Sciatic nerve (tissue), 2 donors: ENCODE data around the gene TSC1. TPM values are rescaled to one million over a fixed set of nuclear protein-coding genes. Genes with fewer than 3 reads are reported as not detected.

ENCODE experiments used
- ATAC-seq: fragments of 200-7000 bp; cut with Tn5 transposase; one replicate; pipeline ENCODE4 v1.9.1; 2020; ENCODE audit warnings: mild to moderate bottlenecking, moderate library complexity
- DNase-seq: peaks from one replicate; pipeline ENCODE4 v3.0.0-alpha.2; 2020; ENCODE audit warnings: low spot score
- intact Hi-C: fragments of 100-400 bp; cut with DNase I; formaldehyde crosslinking; loops from one replicate; pipeline ENCODE4 v1.14.2; 2022
- total RNA-seq: library from RNA; stranded (reverse); fragmentation: NEBNext Ultra II Directional; extraction: Animal tissue kit (Norgen Biotek cat#: 25700); gene quantifications from one replicate; pipeline ENCODE4 v1.2.1, GENCODE V29; 2021
- donor health status: DM: no; HTN: no; CAD: no.
- donor health status: DM: no; HTN: no; CAD: no.

The TSC1 gene
- total RNA-seq, 1 donor from 2014 or later = 71.5 TPM

DNA sequence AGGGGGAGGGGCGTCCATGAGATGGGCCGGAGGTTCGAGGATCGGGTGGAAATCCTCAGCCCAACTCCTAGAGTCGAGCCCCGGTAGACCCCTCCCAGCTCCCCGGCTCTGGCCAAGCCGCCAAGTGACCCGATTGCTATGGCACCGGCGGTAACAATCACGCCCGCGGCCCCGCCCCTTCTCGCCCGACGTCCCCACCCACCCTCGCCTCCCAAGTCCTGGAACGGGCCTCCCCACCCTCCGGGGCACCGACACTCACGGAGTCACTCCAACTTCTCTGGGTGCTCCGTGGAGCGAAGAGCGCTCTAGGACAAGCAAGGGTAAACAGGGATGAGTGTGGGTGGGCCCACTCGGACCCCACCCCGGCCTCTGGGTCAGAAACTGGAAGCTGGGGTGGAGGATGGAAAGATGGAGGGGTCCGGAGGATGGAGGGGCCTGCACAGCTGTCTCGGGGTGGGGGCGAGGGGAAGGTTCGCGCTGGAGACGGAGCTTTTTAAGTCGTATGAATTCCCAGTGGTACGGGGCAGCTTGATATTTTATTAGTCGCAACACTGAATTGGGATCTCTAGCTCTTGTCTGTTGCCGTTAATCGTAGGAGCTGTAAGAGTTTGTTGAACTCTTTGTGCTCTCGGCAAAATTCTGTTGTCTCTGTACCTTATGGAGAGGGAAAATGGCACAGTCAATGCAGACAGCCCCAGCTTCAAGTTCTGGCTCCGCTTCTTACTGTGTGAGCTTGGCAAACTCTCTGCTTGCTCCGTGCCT, 65.5 kb downstream of the TSC1 start, which contains the start of gene SPACA9:
Gene SPACA9 (plus strand): TSS at position 204 of the 762 bp plus-strand sequence. CDS start 5,050 bp downstream, outside the sequence.
- peak; percentile 85 for DNase-seq
- ATAC-seq = peak; percentile 94
- intact Hi-C loops = no loop called here

DNA sequence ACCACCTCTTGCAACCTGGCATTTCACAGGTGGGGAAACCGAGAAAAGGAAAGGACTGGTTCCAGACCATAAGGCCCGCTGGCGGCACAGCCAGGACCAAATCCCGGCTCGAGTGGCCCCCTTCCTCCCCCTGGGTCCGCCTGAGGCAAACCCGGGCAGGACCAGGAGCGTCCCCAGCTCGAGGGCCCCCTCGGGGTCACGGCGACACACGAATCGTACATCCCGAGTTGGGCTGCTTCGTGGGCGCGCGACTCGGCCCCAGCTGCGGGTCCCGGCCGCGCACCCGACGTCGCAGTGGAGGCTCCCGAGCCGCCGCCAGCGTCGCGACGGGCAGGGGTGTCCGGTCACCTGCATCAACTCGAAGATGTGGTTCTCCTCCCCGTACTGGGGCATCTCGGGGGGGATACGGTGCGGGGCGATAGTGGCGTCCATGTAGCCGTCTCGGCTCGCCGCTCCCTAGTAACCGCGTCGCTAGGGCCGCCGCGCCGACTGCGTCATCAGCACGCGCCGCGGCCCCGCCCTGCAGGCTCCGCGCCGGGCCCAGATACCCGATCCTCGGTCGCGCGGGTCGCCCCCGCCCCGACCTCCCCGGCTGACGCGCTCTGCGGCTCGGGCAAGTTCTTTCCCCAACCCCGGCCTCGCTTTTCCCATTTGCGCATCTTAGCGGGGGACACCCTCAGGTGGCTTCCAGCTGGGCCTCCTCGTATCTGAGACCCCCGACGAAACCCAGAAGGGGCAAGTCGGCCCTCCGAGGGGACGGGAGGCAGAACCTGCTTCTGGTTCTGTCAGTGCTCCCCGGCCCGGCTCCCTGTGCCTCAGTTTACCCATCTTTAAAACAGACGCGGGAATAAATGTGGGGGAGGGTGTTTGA, 66.4 kb downstream of the TSC1 start, which contains the start of gene AK8:
Gene AK8 (minus strand): TSS at position 461 of the 871 bp plus-strand sequence. CDS start 29 bp downstream, at position 432.
- intact Hi-C loops = no loop called here
- ATAC-seq (peak; percentile 93), DNase-seq (peak; percentile 84)

DNA sequence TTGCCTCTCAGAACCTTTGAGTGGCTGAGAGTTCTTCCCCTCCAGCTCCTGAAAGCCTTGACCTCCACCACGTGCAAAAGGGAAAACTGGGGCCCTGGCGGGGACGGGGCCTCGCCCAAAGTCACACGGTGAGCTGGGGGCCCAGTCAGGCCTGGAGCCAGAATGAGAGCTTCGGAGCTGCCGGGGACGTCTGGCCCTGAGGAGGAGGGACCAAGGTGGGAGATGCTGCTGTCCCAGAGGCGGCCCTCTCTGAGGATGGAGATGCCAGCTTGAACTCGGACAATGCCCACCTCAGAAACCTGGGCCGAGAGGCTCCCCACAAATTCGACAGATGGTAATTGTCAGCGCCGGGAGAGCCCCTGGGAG, 67.0 kb downstream of the TSC1 start:
- intact Hi-C loops = no loop called here
- no peak for DNase-seq

DNA sequence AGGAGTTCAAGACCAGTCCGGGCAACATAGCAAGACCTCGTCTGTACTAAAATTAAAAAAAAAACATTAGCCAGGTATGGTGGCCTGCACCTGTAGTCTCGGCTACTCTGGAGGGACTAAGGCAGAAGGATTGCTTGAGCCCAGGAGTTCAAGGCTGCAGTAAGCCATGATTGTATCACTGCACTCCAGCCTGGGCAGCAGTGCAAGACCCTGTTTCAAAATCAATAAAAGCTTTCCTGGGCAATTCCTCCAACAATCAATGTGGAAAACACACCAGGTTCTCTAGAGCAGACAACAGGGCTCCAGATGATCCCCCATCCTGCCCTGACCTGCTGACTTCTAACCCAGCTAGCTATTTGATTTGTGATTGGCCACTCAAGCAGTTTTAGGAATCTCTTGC, 67.6 kb downstream of the TSC1 start:
- ATAC-seq (no peak), DNase-seq (no peak)
- intact Hi-C loops = no loop called here

More for the DNA sequence above, 67.0 kb downstream of the TSC1 start:
- no peak for ATAC-seq

DNA sequence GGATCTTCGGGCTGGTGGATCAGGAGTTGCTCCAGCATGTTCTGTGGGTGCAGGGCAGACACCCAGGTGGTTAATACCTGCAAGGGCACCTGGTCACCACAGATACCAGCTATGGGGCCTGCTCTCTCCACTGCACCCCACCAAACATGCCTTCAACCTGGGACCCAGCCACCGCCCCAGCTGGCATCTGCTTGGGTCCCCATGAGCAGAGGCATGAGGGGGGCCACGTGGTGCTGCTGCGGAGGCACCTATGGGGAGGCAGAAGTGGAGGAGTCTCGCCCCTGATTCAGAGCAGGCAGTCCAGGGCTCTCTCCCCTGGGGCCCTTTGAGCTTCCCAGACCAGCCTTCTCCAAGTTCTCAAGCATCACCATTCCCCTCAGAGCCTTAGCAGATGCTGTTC, 69.3 kb downstream of the TSC1 start:
- intact Hi-C loops = no loop called here
- DNase-seq = no peak
- ATAC-seq = no peak

DNA sequence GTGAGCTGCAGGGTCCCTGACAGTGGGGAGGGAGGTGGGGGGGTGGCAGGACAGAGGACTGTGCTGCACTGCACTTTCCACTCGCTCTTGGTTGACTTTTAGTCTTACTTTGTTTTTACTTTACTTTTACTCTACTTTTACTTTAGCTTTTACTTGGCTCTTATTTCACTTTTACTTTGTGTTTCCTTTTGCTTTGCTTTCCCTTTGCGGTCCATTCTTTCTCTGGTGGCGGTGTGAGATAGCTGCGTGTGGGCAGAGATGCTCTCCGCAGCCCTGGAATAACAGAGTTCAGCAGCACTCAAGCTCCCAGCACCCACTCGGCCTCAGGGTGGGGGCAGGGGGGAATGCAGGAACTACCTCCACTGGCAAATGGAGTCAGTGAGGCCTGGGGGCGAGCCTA, 71.0 kb downstream of the TSC1 start:
- intact Hi-C loops = no loop called here
- ATAC-seq = no peak
- DNase-seq = no peak

DNA sequence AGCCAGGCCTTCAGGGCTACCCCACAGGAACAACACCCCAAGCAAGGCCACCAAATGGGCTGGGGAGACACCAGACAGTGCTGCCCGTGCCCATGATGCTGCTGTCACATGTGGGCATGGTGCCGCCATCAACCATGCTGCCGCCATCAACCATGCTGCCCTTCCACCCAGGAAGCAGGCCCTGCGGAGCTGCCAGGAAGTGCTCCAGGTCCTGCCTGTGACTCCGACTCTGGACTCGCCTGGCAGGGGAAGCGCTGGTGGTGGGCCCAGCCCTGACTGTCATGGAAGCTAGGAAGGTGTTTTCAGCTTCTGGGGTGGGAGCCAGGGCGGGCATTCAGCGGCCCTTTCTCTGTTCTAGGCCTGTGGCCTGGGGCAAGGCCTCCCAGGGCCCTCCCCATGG, 75.2 kb downstream of the TSC1 start:
- DNase-seq = no peak
- no peak for ATAC-seq
- intact Hi-C loops = no loop called here

DNA sequence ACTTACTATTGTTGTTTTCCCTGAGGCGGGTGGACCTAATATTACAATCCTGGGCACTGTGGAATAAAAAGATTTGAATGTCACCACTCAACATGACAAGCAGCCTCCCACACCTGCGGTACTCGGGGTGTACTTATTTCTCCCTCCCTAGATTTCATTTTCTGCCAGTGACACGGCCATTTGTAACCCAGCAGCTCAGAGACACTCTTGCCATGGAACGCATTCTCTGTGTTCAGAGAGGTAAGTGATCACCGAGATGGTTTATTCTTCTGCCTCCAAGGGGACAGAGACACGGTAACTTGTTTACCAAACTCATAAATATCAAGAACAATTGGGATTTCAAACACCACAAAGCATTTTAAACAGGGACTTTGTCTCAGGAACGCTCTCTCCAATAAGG, 77.5 kb downstream of the TSC1 start:
- intact Hi-C loops = no loop called here
- no peak for DNase-seq
- no peak for ATAC-seq

DNA sequence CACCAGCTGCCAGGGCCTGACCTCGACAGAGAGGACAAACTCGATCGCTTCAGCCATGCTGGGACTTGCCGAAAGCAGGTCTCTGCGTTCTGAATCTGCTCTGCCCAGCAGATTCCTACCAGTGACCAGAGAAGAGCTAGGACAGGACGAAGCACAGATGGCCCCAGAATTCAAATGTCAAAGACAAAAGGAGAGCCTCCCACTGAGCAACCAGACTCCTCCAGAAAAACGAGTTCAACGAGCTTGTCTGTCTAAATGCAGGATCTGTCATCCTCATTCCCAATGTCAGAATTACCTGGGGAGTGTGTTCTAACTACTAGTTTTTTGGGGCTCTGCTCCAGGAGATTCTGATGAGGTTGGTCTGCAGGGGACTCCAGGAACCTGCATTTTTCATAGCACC, 79.7 kb downstream of the TSC1 start:
- ATAC-seq (no peak), DNase-seq (no peak)
- intact Hi-C loops = no loop called here

DNA sequence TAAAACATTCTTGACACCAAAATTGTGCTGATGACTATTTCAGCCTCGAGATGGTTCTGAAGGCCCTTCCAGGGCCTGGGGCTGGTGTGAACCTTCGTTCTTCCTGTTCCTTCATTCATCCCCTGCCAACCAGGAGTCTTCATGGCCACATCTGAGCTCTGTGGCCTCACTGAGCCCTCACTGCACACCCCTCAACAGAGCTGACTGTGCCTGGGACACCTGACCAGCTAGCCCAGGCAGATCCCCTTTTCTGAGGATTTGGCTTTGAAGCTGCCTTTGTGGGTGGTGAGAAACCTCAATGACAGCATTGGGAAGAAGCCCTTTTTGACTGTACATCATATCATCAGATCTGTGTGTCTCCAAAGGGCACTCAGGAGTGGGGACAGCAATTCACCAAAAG, 80.1 kb downstream of the TSC1 start:
- intact Hi-C loops = no loop called here
- ATAC-seq = no peak
- DNase-seq = no peak

DNA sequence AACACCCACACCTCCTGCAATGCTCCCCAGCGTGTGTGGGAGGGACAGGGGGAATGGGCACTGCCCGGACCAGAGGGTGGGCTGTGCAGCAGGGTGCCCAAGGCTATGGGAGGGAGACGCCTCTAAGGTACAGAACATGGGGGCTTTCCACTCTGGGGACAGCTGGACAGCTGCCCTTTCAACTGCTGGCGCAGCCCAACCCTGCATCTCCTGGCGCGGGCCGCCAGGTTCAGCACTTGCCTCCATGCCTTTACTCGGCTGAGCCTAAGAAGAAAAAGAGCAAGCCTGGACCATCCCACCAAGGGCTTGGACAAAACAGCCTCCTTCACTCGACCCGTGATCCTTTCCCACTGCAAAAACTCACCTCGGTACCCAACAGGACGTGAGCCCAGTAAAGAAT, 81.3 kb downstream of the TSC1 start:
- intact Hi-C loops = no loop called here
- no peak for DNase-seq
- ATAC-seq = no peak

DNA sequence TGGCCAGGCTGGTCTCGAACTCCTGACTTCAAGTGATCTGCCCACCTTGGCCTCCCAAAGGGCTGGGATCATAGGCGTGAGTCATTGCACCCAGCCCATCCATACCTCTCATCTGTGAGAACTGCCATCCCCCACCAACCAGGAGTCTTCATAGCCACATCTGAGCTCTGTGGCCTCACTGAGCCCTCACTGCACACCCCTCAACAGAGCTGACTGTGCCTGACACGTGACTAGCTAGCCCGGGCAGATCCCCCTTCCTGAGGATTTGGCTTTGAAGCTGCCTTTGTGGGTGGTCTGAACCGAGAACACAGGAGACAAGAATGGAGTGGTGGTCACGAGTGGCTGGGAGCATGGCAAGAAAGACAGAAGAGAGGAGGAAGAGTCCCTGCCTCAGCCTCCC, 81.9 kb downstream of the TSC1 start:
- ATAC-seq (no peak), DNase-seq (no peak)
- intact Hi-C loops = no loop called here

DNA sequence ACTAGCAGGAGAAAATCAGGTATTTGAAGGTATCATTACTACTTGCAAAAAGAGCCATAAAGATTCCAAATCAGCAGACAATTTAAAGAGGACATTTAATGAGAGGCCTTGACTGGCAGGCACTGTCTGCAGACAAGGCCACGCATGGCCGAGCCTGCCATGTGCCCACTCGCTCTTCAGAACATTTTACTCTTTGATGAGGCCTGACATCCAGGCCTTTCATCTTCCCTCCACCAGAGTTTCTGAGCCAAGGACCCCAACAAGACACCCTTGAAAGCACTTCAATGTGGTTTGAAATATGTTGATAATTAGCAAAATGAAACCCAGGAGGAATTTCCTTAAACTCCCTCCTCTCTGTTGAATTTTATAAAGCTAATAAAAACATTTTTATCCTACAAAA, 82.8 kb downstream of the TSC1 start:
- ATAC-seq (no peak), DNase-seq (no peak)
- intact Hi-C loops = no loop called here

DNA sequence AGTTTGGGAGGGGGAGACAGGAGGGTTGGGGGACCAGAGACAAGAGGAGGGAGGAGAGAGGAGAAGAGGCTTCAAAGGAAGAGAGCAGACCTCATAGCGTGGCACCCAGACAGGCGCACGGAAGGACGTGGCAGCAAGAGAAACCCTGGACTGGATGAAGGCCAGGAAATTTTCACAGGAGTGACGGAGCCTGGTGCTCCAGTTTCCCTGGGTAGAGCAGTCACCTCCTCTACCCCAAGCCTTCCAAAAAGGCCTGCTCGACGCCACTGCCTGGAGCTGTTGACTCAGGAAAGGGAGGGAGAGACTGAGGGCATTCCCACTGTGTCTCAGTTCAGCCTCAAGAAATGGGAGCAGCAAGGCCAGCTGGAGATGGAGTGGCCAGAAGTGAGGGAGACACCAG, 85.7 kb downstream of the TSC1 start:
- ATAC-seq = no peak
- intact Hi-C loops = no loop called here
- DNase-seq = no peak

DNA sequence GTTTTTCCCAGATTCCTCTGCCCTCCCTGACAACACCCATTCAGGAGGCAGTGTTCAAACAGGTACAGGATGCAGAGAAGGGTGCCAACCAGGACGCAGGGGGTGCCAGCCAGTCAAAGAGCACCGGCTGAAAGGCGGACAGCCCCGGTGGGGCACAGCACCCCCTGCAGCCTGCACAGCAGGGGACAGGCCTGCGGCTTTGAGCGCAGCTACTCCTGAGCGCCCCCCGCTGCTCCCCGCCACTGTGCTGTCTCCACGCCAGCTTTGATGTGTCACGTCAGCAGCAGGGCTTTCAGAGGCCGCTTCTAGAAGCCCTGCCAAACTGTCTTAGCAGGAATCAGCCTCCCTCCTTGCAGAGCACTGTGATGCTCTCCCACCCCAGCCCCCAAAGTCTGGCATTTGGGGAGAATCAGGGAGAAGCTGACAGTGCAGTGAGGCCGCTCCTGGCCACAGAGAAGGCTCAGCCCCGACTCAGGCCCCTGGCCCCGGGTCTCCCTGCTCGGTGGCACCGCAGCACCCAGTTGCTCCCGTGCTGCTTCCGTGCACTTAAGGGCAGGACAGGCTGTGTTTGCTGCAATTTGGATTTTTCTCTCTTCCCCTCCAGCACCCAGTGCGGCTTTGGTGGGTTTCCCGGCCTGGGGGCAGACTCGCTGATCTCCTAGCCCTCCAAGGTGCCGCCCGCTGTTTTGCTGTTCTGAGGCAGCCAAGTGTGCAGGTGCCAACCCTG, 86.6 kb downstream of the TSC1 start:
- ATAC-seq (peak; percentile 71), DNase-seq (no peak)
- intact Hi-C loops = no loop called here

DNA sequence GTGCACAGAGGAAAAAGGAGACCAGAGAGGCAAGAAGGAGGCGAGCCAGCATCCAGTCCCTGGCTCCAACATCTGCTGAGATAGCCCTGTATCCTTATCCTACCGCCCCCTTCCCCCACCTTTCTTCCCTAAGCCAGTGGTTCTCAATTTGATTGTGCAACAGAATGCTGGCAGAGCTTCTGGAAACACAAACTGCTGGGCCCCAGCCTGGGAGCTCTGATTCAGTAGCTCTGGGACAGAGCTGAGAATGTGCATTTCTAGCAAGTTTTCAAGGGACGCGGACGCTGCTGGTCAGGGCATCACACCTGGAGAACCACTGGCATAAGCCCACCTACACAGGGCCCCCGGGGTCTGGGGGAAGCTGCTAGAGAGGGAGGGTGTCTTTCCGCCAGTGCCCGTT, 87.4 kb downstream of the TSC1 start:
- intact Hi-C loops = no loop called here
- ATAC-seq (peak; percentile 96), DNase-seq (peak; percentile 75)

DNA sequence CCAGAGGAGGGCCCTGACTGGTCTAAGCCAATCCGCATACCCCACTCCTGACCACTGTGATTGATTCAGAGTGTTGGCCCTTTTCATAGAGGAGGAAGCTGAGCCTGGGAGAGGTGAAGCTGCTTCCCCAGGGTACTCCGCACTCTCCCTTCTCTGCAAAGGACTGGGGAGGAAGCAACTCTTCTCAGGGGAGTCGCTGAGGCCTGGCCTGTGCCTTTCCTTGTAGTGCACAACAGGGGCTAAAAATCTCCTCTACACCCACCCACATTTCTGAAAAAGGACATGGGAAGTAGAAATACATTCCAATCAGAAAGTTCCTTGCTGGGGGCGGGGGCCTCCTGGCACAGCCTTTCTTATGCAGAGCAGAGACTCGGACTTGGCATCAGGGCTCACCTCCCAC, 88.5 kb downstream of the TSC1 start:
- no peak for ATAC-seq
- intact Hi-C loops = no loop called here
- DNase-seq = no peak

DNA sequence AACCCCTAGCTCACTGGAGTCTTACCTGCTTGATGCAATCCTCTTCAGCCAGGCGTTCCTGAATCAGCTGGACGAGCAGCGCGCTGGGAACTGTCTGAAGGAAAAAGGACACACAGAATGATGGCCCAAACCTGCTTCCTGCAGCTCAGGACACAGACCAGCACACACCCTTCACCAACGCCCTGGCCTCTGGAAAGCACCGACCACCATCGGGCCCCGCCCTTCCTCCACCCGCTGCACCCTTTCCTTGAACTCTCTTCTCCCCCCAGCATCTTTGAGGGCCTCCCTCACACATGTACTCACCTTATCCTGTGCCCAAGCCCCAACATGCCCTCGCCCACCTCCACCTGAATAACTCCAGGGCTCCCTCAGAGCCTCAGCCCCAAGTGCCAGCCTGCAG, 89.6 kb downstream of the TSC1 start:
- intact Hi-C loops = no loop called here
- no peak for ATAC-seq
- no peak for DNase-seq

DNA sequence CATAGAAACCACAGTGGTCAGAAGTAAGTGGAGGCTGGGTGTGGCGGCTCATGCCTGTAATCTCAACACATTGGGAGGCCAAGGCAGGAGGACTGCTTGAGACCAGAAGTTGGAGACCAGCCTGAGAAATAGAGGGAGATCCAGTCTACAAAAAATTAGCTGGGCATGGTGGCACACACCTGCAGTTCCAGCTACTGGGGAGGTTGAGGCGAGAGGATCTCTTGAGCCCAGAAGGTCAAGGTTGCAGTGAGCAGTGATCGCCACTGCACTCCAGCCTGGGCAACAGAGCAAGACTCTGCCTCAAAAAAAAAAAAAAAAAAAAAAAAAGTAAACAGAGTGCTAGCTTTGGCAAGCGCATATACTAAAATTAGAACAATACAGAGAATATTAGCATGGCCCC, 90.9 kb downstream of the TSC1 start:
- DNase-seq (no peak), ATAC-seq (no peak)
- intact Hi-C loops = no loop called here
